Activated CD8-positive, alpha-beta T cell treated with anti-CD3 and anti-CD28 coated beads for 36 hours (primary cell): ENCODE results near the gene TRPV4. TPM values are rescaled to one million over a fixed set of nuclear protein-coding genes. Genes with fewer than 3 reads are reported as not detected.

Source experiments
- ATAC-seq: fragments of 200-7000 bp; cut with Tn5 transposase; one replicate; pipeline ENCODE4 v1.10.0; 2021; ENCODE audit warnings: mild to moderate bottlenecking, moderate library complexity
- CTCF ChIA-PET: fragments of 350-600 bp; sonication (Branson Sonifier 250); formaldehyde crosslinking; loops from one replicate; lab custom pipeline; 2021; ENCODE audit warnings: antibody characterized with exemption; lab: Charles Lee
- POLR2A ChIA-PET: fragments of 350-600 bp; sonication (Branson Sonifier 250); formaldehyde crosslinking; loops from one replicate; lab custom pipeline; 2021; ENCODE audit warnings: antibody characterized with exemption; lab: Charles Lee
- DNase-seq: peaks from one replicate; pipeline ENCODE4 v3.0.0-alpha.2; 2020
- H3K27ac Mint-ChIP-seq: one replicate; pipeline ENCODE4 v1.8.0; 2021; ENCODE audit warnings: mild to moderate bottlenecking, mixed read lengths
- H3K27me3 Mint-ChIP-seq: one replicate; pipeline ENCODE4 v1.8.0; 2021; ENCODE audit warnings: mixed read lengths
- H3K36me3 Mint-ChIP-seq: one replicate; pipeline ENCODE4 v1.8.0; 2021; ENCODE audit warnings: low read depth, mixed read lengths
- H3K4me1 Mint-ChIP-seq: one replicate; pipeline ENCODE4 v1.8.0; 2021; ENCODE audit warnings: low read depth, mixed read lengths
- H3K4me3 Mint-ChIP-seq: one replicate; pipeline ENCODE4 v1.8.0; 2021; ENCODE audit warnings: mild to moderate bottlenecking, moderate library complexity, mixed read lengths
- H3K9me3 Mint-ChIP-seq: one replicate; pipeline ENCODE4 v1.8.0; 2021; ENCODE audit warnings: mixed read lengths
- CTCF ChIP-seq: fragments of 200-600 bp; IDR thresholded peaks from one replicate; pipeline ENCODE4 v1.8.0; 2022; ENCODE audit warnings: antibody characterized with exemption, mild to moderate bottlenecking
- intact Hi-C: fragments of 100-400 bp; cut with micrococcal nuclease; formaldehyde crosslinking; loops from one replicate; pipeline ENCODE4 v1.10.0; 2022
- total RNA-seq, 2 experiments: library from RNA; stranded (reverse); gene quantifications; one replicate each; pipeline ENCODE4 v1.2.3, GENCODE V29; 2021

Gene TRPV4
- total RNA-seq, 2 experiments from 2014 or later, result not detected

- ATAC-seq, result no peak
- TF ChIP-seq CTCF, result no peak
- DNase-seq, result no peak
- intact Hi-C loops, result no loop called here
- Mint-ChIP-seq H3K4me1 (peaks cover 3% of the 10 kb centered on the region), H3K27ac (no peak overlapping the region), H3K27me3 (peaks cover 27% of the 10 kb centered on the region), H3K36me3 (no peaks in the 10 kb centered on the region), H3K4me3 (no peak overlapping the region), H3K9me3 (no peaks in the 10 kb centered on the region)
- ChIA-PET CTCF (interaction anchor here (1.0 to 4.9 kb wide), 2 partner anchors 15 to 26 kb away, joined by 3 to 21 read pairs; no protein-coding TSS in a partner anchor), POLR2A (interaction anchor here (1.3 kb wide), 1 partner anchor 15 kb away, joined by 5 read pairs; no protein-coding TSS in a partner anchor)
Observed at GRCh38 chr12:109830718-109831117, 2.5 kb downstream of the TRPV4 start.

DNA sequence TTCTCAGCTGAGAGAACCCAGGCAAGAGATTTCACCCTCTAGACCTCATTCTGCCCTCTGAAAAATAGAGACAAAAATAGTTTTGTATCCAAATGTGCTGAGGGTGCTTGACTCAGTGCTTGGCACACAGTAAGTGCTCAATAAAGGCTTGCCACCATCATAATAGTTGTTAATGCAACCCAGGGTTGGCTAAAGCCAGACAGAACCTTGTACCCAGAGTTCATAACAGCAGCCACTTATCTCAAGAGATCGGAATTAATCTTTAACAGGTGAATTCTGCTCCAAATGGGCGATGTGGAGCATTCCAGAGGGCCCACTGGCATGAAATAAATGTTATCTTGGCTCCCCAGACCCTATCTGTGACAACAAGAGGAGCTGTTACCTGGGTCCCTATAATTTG is 2.9 kb downstream of the TRPV4 start:
- intact Hi-C loops, result no loop called here
- H3K4me3 Mint-ChIP-seq, result no peak overlapping the region
- ChIA-PET CTCF (interaction anchor here (1.0 to 4.9 kb wide), 3 partner anchors 15 to 32 kb away, joined by 3 to 21 read pairs (median 21); no protein-coding TSS in a partner anchor), POLR2A (interaction anchor here (1.2 to 1.3 kb wide), 2 partner anchors 10 to 15 kb away, joined by 3 to 5 read pairs; no protein-coding TSS in a partner anchor)
- H3K4me1 Mint-ChIP-seq, result peaks cover 3% of the 10 kb centered on the region
- no peaks in the 10 kb centered on the region for H3K9me3 Mint-ChIP-seq
- ATAC-seq, result no peak
- H3K27ac Mint-ChIP-seq, result no peak overlapping the region
- peaks cover 26% of the 10 kb centered on the region for H3K27me3 Mint-ChIP-seq
- DNase-seq, result no peak
- no peaks in the 10 kb centered on the region for H3K36me3 Mint-ChIP-seq
- TF ChIP-seq CTCF, result no peak

DNA sequence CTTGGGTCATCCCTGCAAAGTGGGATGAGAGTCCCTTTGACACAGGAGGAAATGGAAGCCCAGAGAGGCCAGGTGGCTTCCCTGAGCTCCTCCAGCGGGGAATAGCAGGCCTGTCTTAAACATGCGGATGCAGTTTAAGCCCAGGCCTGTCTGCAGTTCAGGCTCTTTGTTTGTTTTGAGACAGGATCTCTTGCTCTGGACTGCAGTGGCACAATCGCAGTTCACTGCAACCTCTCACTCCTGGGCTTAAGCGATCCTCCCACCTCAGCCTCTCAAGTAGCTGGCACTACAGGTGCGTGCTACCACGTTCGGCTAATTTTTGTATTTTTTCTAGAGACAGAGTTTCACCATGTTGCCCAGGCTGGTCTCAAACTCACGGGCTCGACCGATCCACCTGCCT is 3.5 kb downstream of the TRPV4 start:
- DNase-seq (no peak), ATAC-seq (no peak)
- H3K27ac Mint-ChIP-seq, result no peak overlapping the region
- intact Hi-C loops, result no loop called here
- ChIA-PET CTCF (interaction anchor here (0.7 to 4.9 kb wide), 6 partner anchors 15 to 68 kb away, joined by 3 to 21 read pairs (median 4); no protein-coding TSS in a partner anchor), POLR2A (interaction anchor here (0.6 to 1.2 kb wide), 3 partner anchors 11 to 59 kb away, joined by 3 read pairs; no protein-coding TSS in a partner anchor)
- peaks cover 24% of the 10 kb centered on the region for H3K27me3 Mint-ChIP-seq
- TF ChIP-seq CTCF, result no peak
- no peaks in the 10 kb centered on the region for H3K9me3 Mint-ChIP-seq
- H3K4me1 Mint-ChIP-seq, result peaks cover 3% of the 10 kb centered on the region
- H3K36me3 Mint-ChIP-seq, result no peaks in the 10 kb centered on the region
- no peak overlapping the region for H3K4me3 Mint-ChIP-seq

DNA sequence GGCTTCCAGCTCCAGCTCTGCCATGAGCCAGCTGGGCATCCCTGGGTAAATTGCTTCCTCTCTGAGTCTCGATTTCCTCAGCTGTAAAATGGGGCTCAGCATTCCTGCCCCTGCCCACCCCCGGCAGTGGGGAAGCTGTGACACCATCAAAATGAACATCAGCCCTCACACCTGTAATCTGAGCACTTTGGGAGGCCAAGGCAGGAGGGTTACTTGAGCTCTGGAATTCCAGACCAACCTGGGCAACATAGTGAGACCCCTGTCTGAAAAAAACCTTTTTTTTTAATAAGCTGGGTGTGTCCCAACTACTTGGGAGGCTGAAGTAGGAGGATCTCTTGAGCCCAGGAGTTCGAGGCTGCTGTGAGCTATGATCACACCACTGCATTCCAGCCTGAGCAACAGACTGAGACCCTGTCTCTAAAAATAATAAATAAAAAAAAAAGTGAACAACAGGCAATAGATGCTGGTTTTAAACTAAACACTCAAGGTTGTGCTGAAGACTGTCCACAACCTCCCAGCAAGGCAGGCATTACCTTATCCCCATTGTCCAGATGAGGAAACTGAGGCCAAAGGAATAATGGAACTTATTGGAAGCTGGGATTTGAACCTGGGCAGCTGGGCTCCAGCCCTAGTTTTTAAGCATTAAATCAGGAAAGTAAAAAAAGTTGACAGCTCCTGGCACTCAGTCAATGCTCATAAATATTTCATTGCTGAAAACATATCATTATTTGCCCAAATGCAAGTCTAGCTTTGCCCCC is 4.3 kb downstream of the TRPV4 start:
- Mint-ChIP-seq H3K27me3 (peaks cover 19% of the 10 kb centered on the region), H3K36me3 (no peaks in the 10 kb centered on the region), H3K27ac (no peak overlapping the region), H3K4me1 (peaks cover 3% of the 10 kb centered on the region), H3K4me3 (no peak overlapping the region), H3K9me3 (no peaks in the 10 kb centered on the region)
- ChIA-PET POLR2A (interaction anchor here (0.6 to 1.2 kb wide), 3 partner anchors 12 to 60 kb away, joined by 3 read pairs; no protein-coding TSS in a partner anchor), CTCF (interaction anchor here (0.7 to 4.9 kb wide), 5 partner anchors 16 to 69 kb away, joined by 3 to 21 read pairs (median 6); no protein-coding TSS in a partner anchor)
- no peak for TF ChIP-seq CTCF
- intact Hi-C loops, result no loop called here
- DNase-seq (no peak), ATAC-seq (no peak)
